ENCODE results near the gene SIN3A. TPM values are rescaled to one million over a fixed set of nuclear protein-coding genes. Genes with fewer than 3 reads are reported as not detected.
"Not testable (repeated sequence)": the region's sequence is repeated elsewhere in the genome, so short reads cannot be mapped to it uniquely, and the experiment has no call there.

SIN3A gene
- total and polyA plus RNA-seq, 8 donors = 8.4 to 61.9 (median 27.5) TPM

GRCh38 chr15:75350601-75351361 is 100.7 kb downstream of the SIN3A start:
- peaks cover 0 to 10% (median 0%) of the 10 kb centered on the region in 3 donors for H3K27me3 ChIP-seq
- TF ChIP-seq POLR2A (IDR thresholded peaks at IDR 0.05) (no peak), CTCF (IDR thresholded peaks at IDR 0.05) (no peak), POLR2AphosphoS5 (IDR thresholded peaks at IDR 0.05) (no peak), EP300 (IDR thresholded peaks at IDR 0.05) (no peak)
- WGBS, 5 donors = 75 to 81% (median 80%) methylated on average over 7 of the region's 7 CpGs
- peak overlapping the region in 3 of 5 donors; percentile 14 to 34 (median 20) for H3K27ac ChIP-seq
- DNase-seq = no peak
- H3K9me3 ChIP-seq = no peaks in the 10 kb centered on the region
- H3K4me1 ChIP-seq = peaks cover 14 to 46% (median 34%) of the 10 kb centered on the region in 4 donors
- H3K36me3 ChIP-seq = peaks cover 11 to 25% (median 23%) of the 10 kb centered on the region in 4 donors
- intact Hi-C loops (cut with DNase I; ENCODE audit: low total_unique reads) = no loop called here
- no peak overlapping the region for H3K4me3 ChIP-seq

GRCh38 chr15:75349851-75350588 is 101.5 kb downstream of the SIN3A start:
- no peaks in the 10 kb centered on the region for H3K9me3 ChIP-seq
- peak; percentile 58 to 70 for DNase-seq
- H3K27me3 ChIP-seq = peaks cover 0 to 10% (median 0%) of the 10 kb centered on the region in 3 donors
- TF ChIP-seq CTCF (IDR thresholded peaks at IDR 0.05) (no peak), POLR2A (IDR thresholded peaks at IDR 0.05) (no peak), POLR2AphosphoS5 (IDR thresholded peaks at IDR 0.05) (no peak), EP300 (IDR thresholded peaks at IDR 0.05) (no peak)
- peaks cover 6 to 17% (median 15%) of the 10 kb centered on the region in 4 donors for H3K36me3 ChIP-seq
- intact Hi-C loops (cut with DNase I; ENCODE audit: low total_unique reads) = no loop called here
- 73 to 86% (median 77%) methylated on average over 7 to 9 of the region's 9 CpGs for WGBS, 5 donors
- peak overlapping the region in 3 of 5 donors; percentile 14 to 34 (median 20) for H3K27ac ChIP-seq
- H3K4me3 ChIP-seq = no peak overlapping the region
- H3K4me1 ChIP-seq = peaks cover 14 to 46% (median 35%) of the 10 kb centered on the region in 4 donors

GRCh38 chr15:75349351-75349669 is 102.2 kb downstream of the SIN3A start:
- Histone ChIP-seq H3K27ac (peak overlapping the region in 3 of 5 donors; percentile 77 to 86 (median 83)), H3K36me3 (peaks cover 0 to 10% (median 8%) of the 10 kb centered on the region in 4 donors), H3K4me3 (peak overlapping the region in 1 of 4 donors; percentile 94), H3K27me3 (peaks cover 0 to 10% (median 0%) of the 10 kb centered on the region in 3 donors), H3K4me1 (peaks cover 14 to 52% (median 35%) of the 10 kb centered on the region in 4 donors)
- H3K9me3 ChIP-seq; intact Hi-C loops (cut with DNase I; ENCODE audit: low total_unique reads); DNase-seq: not testable (repeated sequence)
- 82 to 89% (median 88%) methylated on average over 6 to 8 of the region's 8 CpGs for WGBS, 5 donors

GRCh38 chr15:75348562-75349350 is 102.7 kb downstream of the SIN3A start:
- H3K4me3 ChIP-seq = peak overlapping the region; percentile 80 to 94 (median 86)
- 23 to 32% (median 27%) methylated on average over 26 to 46 of the region's 46 CpGs for WGBS, 5 donors
- H3K9me3 ChIP-seq = no peaks in the 10 kb centered on the region
- peak overlapping the region; percentile 77 to 86 (median 80) for H3K27ac ChIP-seq
- peaks cover 0 to 10% (median 0%) of the 10 kb centered on the region in 3 donors for H3K27me3 ChIP-seq
- H3K4me1 ChIP-seq = peaks cover 15 to 57% (median 40%) of the 10 kb centered on the region in 4 donors
- H3K36me3 ChIP-seq = peaks cover 0 to 6% (median 3%) of the 10 kb centered on the region in 4 donors
- intact Hi-C loops (cut with DNase I; ENCODE audit: low total_unique reads) = no loop called here
- TF ChIP-seq POLR2AphosphoS5 (IDR thresholded peaks at IDR 0.05) (peak in 1 of 3 donors; percentile 3), CTCF (IDR thresholded peaks at IDR 0.05) (no peak)
- peak in 1 of 2 donors; percentile 40 for DNase-seq

Data from stomach (tissue), 9 donors.